Measurements from ENCODE around the gene TCF12.

GRCh38 chr15:56991017-56991416 is 72.6 kb downstream of the TCF12 start:
- TF ChIP-seq CTCF (optimal IDR thresholded peaks at IDR 0.05 in 1 of 3, IDR thresholded peaks at IDR 0.05 in 1 of 3, conservative IDR thresholded peaks at IDR 0.05 in 1 of 3; ENCODE audit: extremely low read depth in 1 of 3, insufficient read depth in 2 of 3, low read length in 3 of 3) (no peak), EZH2 (IDR thresholded peaks at IDR 0.05; ENCODE audit: low read length) (no peak)

Measured in keratinocyte (primary cell).